ENCODE results near the gene NCOA4. TPM values are rescaled to one million over a fixed set of nuclear protein-coding genes. Genes with fewer than 3 reads are reported as not detected.

Gene NCOA4
- total RNA-seq, 1 donor from 2014 or later: 195 TPM

Other genes starting within 250 kb of the NCOA4 start
- 10.0 TPM for gene AGAP4, start 183.1 kb downstream of the NCOA4 start, total RNA-seq
- gene TIMM23, start 58.1 kb downstream of the NCOA4 start, total RNA-seq: 65.7 TPM
- not detected for gene MSMB, start 15.6 kb upstream of the NCOA4 start, total RNA-seq

All from cardiac septum (tissue), 1 donor.